ENCODE data around the gene GABARAP.

GRCh38 chr17:7263801-7264078, 21.5 kb upstream of the GABARAP start:
- TF ChIP-seq CTCF (IDR thresholded peaks at IDR 0.05) (no peak), POLR2AphosphoS5 (IDR thresholded peaks at IDR 0.05) (no peak), POLR2A (IDR thresholded peaks at IDR 0.05) (no peak)

Data from upper lobe of left lung (tissue), 4 donors.